Placental pericyte (primary cell): ENCODE measurements around the gene GRIK1. TPM values are rescaled to one million over a fixed set of nuclear protein-coding genes. Genes with fewer than 3 reads are reported as not detected.

Experiments used
- total RNA-seq: library from RNA; depleted of rRNA; stranded (reverse); fragments of >200 nt; gene quantifications from 2 replicates; pipeline ENCODE4 v1.2.3, GENCODE V29; 2012

Gene GRIK1
- not detected in 2 replicates for total RNA-seq

DNA sequence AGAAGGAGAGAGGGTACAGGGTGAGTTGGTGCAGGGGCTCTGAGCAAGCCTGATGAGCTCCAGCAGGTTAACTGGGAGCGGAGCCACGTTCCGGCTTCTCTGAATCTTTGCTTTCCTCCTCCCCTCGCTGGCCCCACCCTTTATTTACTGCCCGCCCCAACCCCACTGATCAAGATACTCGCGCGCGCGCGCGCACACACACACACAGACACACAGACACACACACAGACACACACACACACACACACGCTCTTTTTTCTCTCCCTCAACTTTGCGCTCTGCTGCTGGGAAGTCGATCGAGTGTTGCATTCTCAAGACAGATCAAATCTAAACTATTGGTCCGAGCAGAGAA is at the start of gene GRIK1:
Gene GRIK1 (minus strand): TSS at position 73 of the 352 bp plus-strand sequence.

Other genes with a start within 250 kb of the GRIK1 start
- not detected in 2 replicates for gene CLDN17, start 226.8 kb upstream of the GRIK1 start, total RNA-seq